Breast epithelium (tissue), 3 donors: Measurements from ENCODE around the gene NCKAP5.

ENCODE experiments used
- CTCF ChIP-seq, 3 donors: fragments of 450-650 bp; IDR thresholded peaks; one replicate each; pipeline ENCODE4 v1.5.1; 2016 to 2017; ENCODE audit warnings: antibody characterized with exemption in 3 of 3, mild to moderate bottlenecking in 3 of 3, moderate library complexity in 3 of 3
- POLR2A ChIP-seq: fragments of 450-650 bp; IDR thresholded peaks from one replicate; pipeline ENCODE4 v1.6.1; 2016; ENCODE audit warnings: antibody characterized with exemption, mild to moderate bottlenecking, moderate library complexity
- POLR2AphosphoS5 ChIP-seq, 3 donors: sonication (generic); formaldehyde crosslinking; IDR thresholded peaks; one replicate each; pipeline ENCODE4 v1.6.1; 2017; ENCODE audit warnings: antibody characterized with exemption in 3 of 3

- TF ChIP-seq CTCF (IDR thresholded peaks at IDR 0.05) (no peak), POLR2A (no peak), POLR2AphosphoS5 (IDR thresholded peaks at IDR 0.05) (no peak)
Measured at GRCh38 chr2:133606616-133607015, 38.4 kb upstream of the NCKAP5 start.
